Measurements from ENCODE around the gene SPOCK2.

DNA sequence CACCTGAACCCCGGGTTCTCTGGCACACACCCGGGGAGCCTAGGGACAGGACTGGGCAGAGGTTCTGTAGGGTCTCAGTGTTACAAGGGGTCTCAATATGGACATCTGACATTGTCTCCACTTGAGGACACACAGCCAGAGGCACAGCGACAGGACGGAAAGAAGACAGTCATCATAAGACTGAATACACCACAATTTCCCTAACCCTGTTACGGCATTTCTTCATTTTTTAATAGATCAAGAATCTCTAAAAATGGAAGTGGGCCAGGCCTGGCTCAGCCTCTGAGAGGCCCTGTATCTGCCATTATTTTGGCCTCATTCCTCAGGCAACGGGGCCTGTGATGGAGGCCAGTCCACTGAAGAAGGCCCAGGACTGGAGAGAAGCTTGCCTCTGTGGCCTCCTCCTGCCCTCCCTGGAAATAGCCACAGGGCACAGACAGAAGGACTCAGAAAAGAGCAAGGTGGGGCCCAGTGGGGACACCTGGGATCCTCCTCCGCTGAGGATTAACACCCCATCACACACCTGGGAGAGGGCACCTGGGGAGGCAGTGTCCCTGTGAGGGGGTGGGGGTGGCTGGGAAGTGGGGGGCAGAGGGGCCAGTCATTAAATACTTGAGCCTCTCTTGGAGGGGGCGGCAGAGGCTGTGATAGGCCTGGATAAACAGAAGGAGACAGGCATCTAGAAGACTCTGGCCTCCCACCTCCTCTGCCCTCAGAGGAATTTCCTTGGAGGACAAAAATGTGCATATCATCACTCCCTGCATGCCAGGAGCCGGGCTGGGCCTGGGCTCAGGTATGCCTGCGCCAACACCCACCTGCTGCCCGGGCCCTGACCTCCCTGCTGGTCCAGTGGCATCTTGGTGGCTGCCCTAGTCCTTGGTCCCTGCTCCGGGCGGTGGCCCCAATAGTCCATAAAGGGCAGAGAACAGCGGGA is 8.0 kb downstream of the SPOCK2 start:
- TF ChIP-seq, protein P1, sequence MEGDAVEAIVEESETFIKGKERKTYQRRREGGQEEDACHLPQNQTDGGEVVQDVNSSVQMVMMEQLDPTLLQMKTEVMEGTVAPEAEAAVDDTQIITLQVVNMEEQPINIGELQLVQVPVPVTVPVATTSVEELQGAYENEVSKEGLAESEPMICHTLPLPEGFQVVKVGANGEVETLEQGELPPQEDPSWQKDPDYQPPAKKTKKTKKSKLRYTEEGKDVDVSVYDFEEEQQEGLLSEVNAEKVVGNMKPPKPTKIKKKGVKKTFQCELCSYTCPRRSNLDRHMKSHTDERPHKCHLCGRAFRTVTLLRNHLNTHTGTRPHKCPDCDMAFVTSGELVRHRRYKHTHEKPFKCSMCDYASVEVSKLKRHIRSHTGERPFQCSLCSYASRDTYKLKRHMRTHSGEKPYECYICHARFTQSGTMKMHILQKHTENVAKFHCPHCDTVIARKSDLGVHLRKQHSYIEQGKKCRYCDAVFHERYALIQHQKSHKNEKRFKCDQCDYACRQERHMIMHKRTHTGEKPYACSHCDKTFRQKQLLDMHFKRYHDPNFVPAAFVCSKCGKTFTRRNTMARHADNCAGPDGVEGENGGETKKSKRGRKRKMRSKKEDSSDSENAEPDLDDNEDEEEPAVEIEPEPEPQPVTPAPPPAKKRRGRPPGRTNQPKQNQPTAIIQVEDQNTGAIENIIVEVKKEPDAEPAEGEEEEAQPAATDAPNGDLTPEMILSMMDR (conservative IDR thresholded peaks at IDR 0.05; ENCODE audit: low read depth, low read length), result no peak
- TF ChIP-seq EZH2 (IDR thresholded peaks at IDR 0.05; ENCODE audit: borderline replicate concordance, low read depth, low read length, poor library complexity, severe bottlenecking), result no peak
